Uterus (tissue), 4 donors: Measurements from ENCODE around the gene IGFLR1. TPM values are rescaled to one million over a fixed set of nuclear protein-coding genes. Genes with fewer than 3 reads are reported as not detected.

Source experiments
- DNase-seq, 2 donors: peaks; one replicate each; pipeline ENCODE4 v3.0.0-alpha.2; 2019 to 2020
- H3K27ac ChIP-seq, 2 donors: fragments of 200-600 bp; sonication (generic); 1 replicate in 1 of 2; 2 replicates in 1 of 2; pipeline ENCODE4 v1.5.1; 2016 to 2018
- H3K27me3 ChIP-seq, 2 donors: fragments of 200-600 bp; sonication (generic); one replicate each; pipeline ENCODE4 v1.5.1; 2018 to 2019; ENCODE audit warnings: control low read depth in 1 of 2
- H3K36me3 ChIP-seq, 2 donors: fragments of 200-600 bp; sonication (generic); one replicate each; pipeline ENCODE4 v1.5.1; 2019; ENCODE audit warnings: control low read depth in 1 of 2
- H3K4me1 ChIP-seq, 2 donors: fragments of 200-600 bp; sonication (generic); one replicate each; pipeline ENCODE4 v1.5.1; 2018 to 2019; ENCODE audit warnings: control low read depth in 1 of 2
- H3K4me3 ChIP-seq, 2 donors: fragments of 200-600 bp; sonication (generic); 1 replicate in 1 of 2; 2 replicates in 1 of 2; pipeline ENCODE4 v1.5.1; 2018 to 2019; ENCODE audit warnings: mild to moderate bottlenecking in 1 of 2
- H3K9me3 ChIP-seq, 2 donors: fragments of 200-600 bp; sonication (generic); one replicate each; pipeline ENCODE4 v1.5.1; 2019; ENCODE audit warnings: control low read depth in 1 of 2
- POLR2A ChIP-seq, 2 donors: fragments of 450-650 bp; IDR thresholded peaks; one replicate each; pipeline ENCODE4 v1.6.1; 2016; ENCODE audit warnings: antibody characterized with exemption in 2 of 2, mild to moderate bottlenecking in 1 of 2, moderate library complexity in 1 of 2
- intact Hi-C: fragments of 100-400 bp; cut with DNase I; formaldehyde crosslinking; loops from one replicate; pipeline ENCODE4 v1.15.1; 2023; ENCODE audit warnings: low total_unique reads
- total RNA-seq, 4 donors: library from RNA; depleted of rRNA in 3 of 4; stranded (reverse); fragments of >200 nt in 3 of 4; gene quantifications; one replicate each; pipeline versions ENCODE4 v1.1.0 to v1.2.4, GENCODE V29; 2014 to 2023
- TF ChIP-seq, protein P1 (sequence below), 4 experiments: fragments of 200-600 bp in 2 of 4; fragments of 450-650 bp in 2 of 4; sonication (generic) in 2 of 4; IDR thresholded peaks; one replicate each; pipeline ENCODE4 v1.5.1; 2016 to 2019; ENCODE audit warnings: antibody characterized with exemption in 4 of 4, mild to moderate bottlenecking in 2 of 4, moderate library complexity in 1 of 4
- donor health status: DM: yes; HTN: yes; CAD: no.

IGFLR1 gene
- total RNA-seq, 4 donors from 2014 or later = 0.77 to 5.3 (median 2.2) TPM

- no peak overlapping the region for H3K4me3 ChIP-seq
- no peaks in the 10 kb centered on the region for H3K27me3 ChIP-seq
- intact Hi-C loops = loop anchor here (10.0 kb wide), 1 partner anchor 150 kb away; the partner anchor contains the start of gene LRFN3
- H3K36me3 ChIP-seq = no peaks in the 10 kb centered on the region
- no peak for TF ChIP-seq POLR2A (IDR thresholded peaks at IDR 0.05)
- TF ChIP-seq, protein P1, sequence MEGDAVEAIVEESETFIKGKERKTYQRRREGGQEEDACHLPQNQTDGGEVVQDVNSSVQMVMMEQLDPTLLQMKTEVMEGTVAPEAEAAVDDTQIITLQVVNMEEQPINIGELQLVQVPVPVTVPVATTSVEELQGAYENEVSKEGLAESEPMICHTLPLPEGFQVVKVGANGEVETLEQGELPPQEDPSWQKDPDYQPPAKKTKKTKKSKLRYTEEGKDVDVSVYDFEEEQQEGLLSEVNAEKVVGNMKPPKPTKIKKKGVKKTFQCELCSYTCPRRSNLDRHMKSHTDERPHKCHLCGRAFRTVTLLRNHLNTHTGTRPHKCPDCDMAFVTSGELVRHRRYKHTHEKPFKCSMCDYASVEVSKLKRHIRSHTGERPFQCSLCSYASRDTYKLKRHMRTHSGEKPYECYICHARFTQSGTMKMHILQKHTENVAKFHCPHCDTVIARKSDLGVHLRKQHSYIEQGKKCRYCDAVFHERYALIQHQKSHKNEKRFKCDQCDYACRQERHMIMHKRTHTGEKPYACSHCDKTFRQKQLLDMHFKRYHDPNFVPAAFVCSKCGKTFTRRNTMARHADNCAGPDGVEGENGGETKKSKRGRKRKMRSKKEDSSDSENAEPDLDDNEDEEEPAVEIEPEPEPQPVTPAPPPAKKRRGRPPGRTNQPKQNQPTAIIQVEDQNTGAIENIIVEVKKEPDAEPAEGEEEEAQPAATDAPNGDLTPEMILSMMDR (IDR thresholded peaks at IDR 0.05) = no peak
- no peak overlapping the region for H3K27ac ChIP-seq
- no peaks in the 10 kb centered on the region for H3K4me1 ChIP-seq
- no peaks in the 10 kb centered on the region for H3K9me3 ChIP-seq
- DNase-seq = no peak
These were observed 43.0 kb upstream of the IGFLR1 start for GRCh38 chr19:35785339-35785627.

DNA sequence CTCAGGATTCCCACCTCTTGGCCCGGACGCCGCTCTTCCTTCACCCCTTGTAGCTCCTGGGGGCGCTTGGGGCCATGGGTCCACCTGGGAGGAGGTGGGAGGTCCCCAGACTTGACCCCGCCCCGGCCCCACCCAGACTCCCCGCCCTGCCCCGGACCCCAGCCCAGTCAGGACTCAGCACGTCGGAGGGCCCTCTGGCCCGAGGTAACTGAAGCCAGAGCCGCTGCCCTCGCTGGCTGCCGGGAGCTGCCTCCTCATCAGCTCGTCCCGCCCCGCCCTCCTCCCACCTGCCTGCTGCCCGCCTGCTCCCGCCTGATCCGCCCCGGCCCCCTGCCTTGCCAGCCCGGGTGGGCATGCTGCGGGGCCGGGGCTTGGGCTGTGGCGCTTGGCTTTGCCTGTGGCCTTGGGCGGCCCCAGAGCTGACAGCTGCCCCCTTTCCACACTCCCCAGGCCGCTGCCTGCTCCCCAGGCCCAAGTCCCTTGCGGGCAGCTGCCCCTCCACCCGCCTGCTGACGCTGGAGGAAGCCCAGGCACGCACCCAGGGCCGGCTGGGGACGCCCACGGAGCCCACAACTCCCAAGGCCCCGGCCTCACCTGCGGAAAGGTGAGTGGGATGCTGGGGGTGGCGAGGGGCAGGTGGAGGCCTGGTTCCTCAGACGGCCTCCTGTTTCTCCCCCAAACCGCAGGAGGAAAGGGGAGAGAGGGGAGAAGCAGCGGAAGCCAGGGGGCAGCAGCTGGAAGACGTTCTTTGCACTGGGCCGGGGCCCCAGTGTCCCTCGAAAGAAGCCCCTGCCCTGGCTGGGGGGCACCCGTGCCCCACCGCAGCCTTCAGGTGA is 42.5 kb upstream of the IGFLR1 start:
- no peaks in the 10 kb centered on the region for H3K4me1 ChIP-seq
- no peaks in the 10 kb centered on the region for H3K36me3 ChIP-seq
- no peak for DNase-seq
- TF ChIP-seq, protein P1 (IDR thresholded peaks at IDR 0.05) = no peak
- no peaks in the 10 kb centered on the region for H3K27me3 ChIP-seq
- intact Hi-C loops = loop anchor here (10.0 kb wide), 1 partner anchor 150 kb away; the partner anchor contains the start of gene LRFN3
- H3K27ac ChIP-seq = no peak overlapping the region
- no peaks in the 10 kb centered on the region for H3K9me3 ChIP-seq
- H3K4me3 ChIP-seq = no peak overlapping the region

GRCh38 chr19:35783469-35784434 is 41.5 kb upstream of the IGFLR1 start:
- intact Hi-C loops = loop anchor here (10.0 kb wide), 1 partner anchor 151 kb away; the partner anchor contains the start of gene LRFN3
- TF ChIP-seq POLR2A (IDR thresholded peaks at IDR 0.05) = no peak
- TF ChIP-seq, protein P1 (IDR thresholded peaks at IDR 0.05) = no peak
- DNase-seq = no peak

GRCh38 chr19:35782589-35782988 is 40.3 kb upstream of the IGFLR1 start:
- DNase-seq = no peak
- Histone ChIP-seq H3K27ac (no peak overlapping the region), H3K9me3 (no peaks in the 10 kb centered on the region), H3K36me3 (no peaks in the 10 kb centered on the region), H3K4me3 (no peak overlapping the region), H3K27me3 (no peaks in the 10 kb centered on the region), H3K4me1 (no peaks in the 10 kb centered on the region)
- TF ChIP-seq, protein P1 (IDR thresholded peaks at IDR 0.05) = no peak
- no peak for TF ChIP-seq POLR2A (IDR thresholded peaks at IDR 0.05)
- intact Hi-C loops = loop anchor here (10.0 kb wide), 1 partner anchor 152 kb away; the partner anchor contains the start of gene LRFN3

More at GRCh38 chr19:35783469-35784434, 41.5 kb upstream of the IGFLR1 start:
- H3K27me3 ChIP-seq = no peaks in the 10 kb centered on the region
- no peak overlapping the region for H3K27ac ChIP-seq
- H3K36me3 ChIP-seq = no peaks in the 10 kb centered on the region
- H3K4me1 ChIP-seq = no peaks in the 10 kb centered on the region
- no peaks in the 10 kb centered on the region for H3K9me3 ChIP-seq
- H3K4me3 ChIP-seq = no peak overlapping the region
